ENCODE data around the gene CLEC9A. TPM values are rescaled to one million over a fixed set of nuclear protein-coding genes. Genes with fewer than 3 reads are reported as not detected.
A peak's percentile ranks its signal among the peaks of the same experiment; 100 is the strongest.

The CLEC9A gene
- total RNA-seq, 6 experiments from 2014 or later = not detected

GRCh38 chr12:10001171-10001776, 29.2 kb upstream of the CLEC9A start:
- Histone ChIP-seq H3K36me3 (no peaks in the 10 kb centered on the region), H3K27ac (no peak overlapping the region), H3K9me3 (no peaks in the 10 kb centered on the region), H3K4me1 (no peaks in the 10 kb centered on the region), H3K27me3 (no peaks in the 10 kb centered on the region), H3K4me3 (no peak overlapping the region)
- DNase-seq (no peak), ATAC-seq (peak; percentile 46 to 63 (median 49))
- intact Hi-C loops (cut with DNase I) = no loop called here
- WGBS (ENCODE audit: insufficient coverage, low coverage, low lambda C conversion rate, missing lambda C conversion rate) = 39% methylated on average over 4 of the region's 4 CpGs
- TF ChIP-seq CTCF (IDR thresholded peaks at IDR 0.05) (no peak), POLR2A (IDR thresholded peaks at IDR 0.05) (no peak)

GRCh38 chr12:10012630-10013330, 17.7 kb upstream of the CLEC9A start:
- WGBS (ENCODE audit: insufficient coverage, low coverage, low lambda C conversion rate, missing lambda C conversion rate) = 43% methylated on average over 6 of the region's 6 CpGs
- TF ChIP-seq POLR2A (IDR thresholded peaks at IDR 0.05) (no peak), CTCF (IDR thresholded peaks at IDR 0.05) (no peak)
- intact Hi-C loops (cut with DNase I) = no loop called here
- no peaks in the 10 kb centered on the region for H3K4me1 ChIP-seq
- DNase-seq (no peak), ATAC-seq (no peak)
- H3K36me3 ChIP-seq = no peaks in the 10 kb centered on the region
- no peak overlapping the region for H3K4me3 ChIP-seq
- H3K27me3 ChIP-seq = no peaks in the 10 kb centered on the region
- no peak overlapping the region for H3K27ac ChIP-seq
- H3K9me3 ChIP-seq = no peaks in the 10 kb centered on the region

GRCh38 chr12:10015450-10015849, 15.0 kb upstream of the CLEC9A start:
- intact Hi-C loops (cut with DNase I) = no loop called here
- no peak for TF ChIP-seq CTCF (IDR thresholded peaks at IDR 0.05)
- no peak for TF ChIP-seq POLR2A (IDR thresholded peaks at IDR 0.05)
- WGBS (ENCODE audit: insufficient coverage, low coverage, low lambda C conversion rate, missing lambda C conversion rate) = 63% methylated on average over 4 of the region's 4 CpGs
- H3K27me3 ChIP-seq = no peaks in the 10 kb centered on the region
- H3K4me3 ChIP-seq = no peak overlapping the region
- no peaks in the 10 kb centered on the region for H3K9me3 ChIP-seq
- ATAC-seq = no peak
- no peaks in the 10 kb centered on the region for H3K4me1 ChIP-seq
- no peak overlapping the region for H3K27ac ChIP-seq
- no peak for DNase-seq
- no peaks in the 10 kb centered on the region for H3K36me3 ChIP-seq

GRCh38 chr12:10016881-10017280, 13.6 kb upstream of the CLEC9A start:
- Histone ChIP-seq H3K4me1 (no peaks in the 10 kb centered on the region), H3K27me3 (no peaks in the 10 kb centered on the region), H3K27ac (no peak overlapping the region), H3K9me3 (no peaks in the 10 kb centered on the region), H3K4me3 (no peak overlapping the region), H3K36me3 (no peaks in the 10 kb centered on the region)
- intact Hi-C loops (cut with DNase I) = no loop called here
- WGBS (ENCODE audit: insufficient coverage, low coverage, low lambda C conversion rate, missing lambda C conversion rate) = 8% methylated on average over 1 of the region's 1 CpG
- DNase-seq (no peak), ATAC-seq (no peak)
- TF ChIP-seq CTCF (IDR thresholded peaks at IDR 0.05) = no peak
- TF ChIP-seq POLR2A (IDR thresholded peaks at IDR 0.05) = no peak
